Trophoblast cell (in vitro differentiated cells and primary cell): ENCODE measurements around the gene BTG2.

Source experiments
- DNase-seq, 2 donors: peaks; one replicate each; pipeline ENCODE4 v3.0.0-alpha.2; 2016
- H2AFZ ChIP-seq: 2 replicates; pipeline ENCODE4 v1.6.1; 2013; ENCODE audit warnings: low read length, moderate library complexity, mild to moderate bottlenecking; ENCODE audit not compliant: insufficient read depth, poor library complexity
- H2AK5ac ChIP-seq: 2 replicates; pipeline ENCODE4 v1.6.1; 2013; ENCODE audit warnings: mild to moderate bottlenecking, low read length
- H2BK120ac ChIP-seq: 2 replicates; pipeline ENCODE4 v1.6.1; 2013; ENCODE audit warnings: low read length, mild to moderate bottlenecking, moderate library complexity; ENCODE audit not compliant: insufficient read depth, poor library complexity
- H2BK12ac ChIP-seq: 2 replicates; pipeline ENCODE4 v1.6.1; 2013; ENCODE audit warnings: mild to moderate bottlenecking, low read length, moderate library complexity
- H2BK5ac ChIP-seq: 2 replicates; pipeline ENCODE4 v1.6.1; 2013; ENCODE audit warnings: low read length, low read depth, moderate library complexity, mild to moderate bottlenecking; ENCODE audit not compliant: poor library complexity
- H3K14ac ChIP-seq: 2 replicates; pipeline ENCODE4 v1.6.1; 2013; ENCODE audit warnings: mild to moderate bottlenecking, low read length
- H3K18ac ChIP-seq: 2 replicates; pipeline ENCODE4 v1.6.1; 2013; ENCODE audit warnings: mild to moderate bottlenecking, low read length
- H3K23ac ChIP-seq: 2 replicates; pipeline ENCODE4 v1.6.1; 2013; ENCODE audit warnings: low read length
- H3K27ac ChIP-seq: 2 replicates; pipeline ENCODE4 v1.5.1; 2013; ENCODE audit warnings: low read depth, mild to moderate bottlenecking, inconsistent platforms, low read length, moderate library complexity
- H3K27me3 ChIP-seq: 2 replicates; pipeline ENCODE4 v1.6.1; 2013; ENCODE audit warnings: inconsistent platforms, mild to moderate bottlenecking, low read length, moderate library complexity; ENCODE audit not compliant: insufficient read depth
- H3K36me3 ChIP-seq, 2 experiments: 1 replicate in 1 of 2; 2 replicates in 1 of 2; pipeline ENCODE4 v1.6.1; 2013; ENCODE audit warnings: low read length in 2 of 2, mild to moderate bottlenecking in 2 of 2, moderate library complexity in 1 of 2; ENCODE audit not compliant: insufficient read depth in 2 of 2, control insufficient read depth in 1 of 2
- H3K4ac ChIP-seq: 2 replicates; pipeline ENCODE4 v1.6.1; 2013; ENCODE audit warnings: low read depth, mild to moderate bottlenecking, low read length, moderate library complexity
- H3K4me1 ChIP-seq, 2 experiments: 1 replicate in 1 of 2; 2 replicates in 1 of 2; pipeline ENCODE4 v1.6.1; 2013; ENCODE audit warnings: low read length in 2 of 2, mild to moderate bottlenecking in 2 of 2, moderate library complexity in 1 of 2; ENCODE audit not compliant: insufficient read depth in 2 of 2, control insufficient read depth in 1 of 2
- H3K4me2 ChIP-seq: 2 replicates; pipeline ENCODE4 v1.6.1; 2013; ENCODE audit warnings: inconsistent platforms, mild to moderate bottlenecking, low read length, moderate library complexity
- H3K4me3 ChIP-seq: 2 replicates; pipeline ENCODE4 v1.5.1; 2013; ENCODE audit warnings: mild to moderate bottlenecking, low read depth, low read length, inconsistent platforms
- H3K79me1 ChIP-seq: one replicate; pipeline ENCODE4 v1.6.1; 2013; ENCODE audit warnings: low read length
- H3K79me2 ChIP-seq: 2 replicates; pipeline ENCODE4 v1.6.1; 2013; ENCODE audit warnings: low read length, mild to moderate bottlenecking; ENCODE audit not compliant: control insufficient read depth, insufficient read depth, poor library complexity
- H3K9ac ChIP-seq: 2 replicates; pipeline ENCODE4 v1.6.1; 2013; ENCODE audit warnings: mild to moderate bottlenecking, low read length
- H3K9me3 ChIP-seq: 2 replicates; pipeline ENCODE4 v1.6.1; 2013; ENCODE audit warnings: low read depth, mild to moderate bottlenecking, control low read depth, inconsistent platforms, low read length; ENCODE audit not compliant: insufficient read depth
- H4K12ac ChIP-seq: 2 replicates; pipeline ENCODE4 v1.6.1; 2013; ENCODE audit warnings: low read depth, mild to moderate bottlenecking, low read length, moderate library complexity
- H4K8ac ChIP-seq: 2 replicates; pipeline ENCODE4 v1.6.1; 2013; ENCODE audit warnings: low read depth, mild to moderate bottlenecking, low read length, moderate library complexity
- H4K91ac ChIP-seq: one replicate; pipeline ENCODE4 v1.6.1; 2013; ENCODE audit warnings: low read depth, mild to moderate bottlenecking, low read length, moderate library complexity
- WGBS: extraction: QIAGEN DNeasy Blood & Tissue Kit; methylation state at CpG from one replicate; pipeline ENCODE4 v1.1.7; 2013; ENCODE audit warnings: missing lambda C conversion rate; ENCODE audit not compliant: insufficient read length, insufficient coverage; ENCODE audit errors: extremely low coverage; 5-methylcytosine and 5-hydroxymethylcytosine counted together

Gene BTG2

GRCh38 chr1:203304391-203304918, 864 bp upstream of the BTG2 start:
- Histone ChIP-seq H3K9ac (no peak overlapping the region), H3K9me3 (no peaks in the 10 kb centered on the region), H4K8ac (peak overlapping the region; percentile 96), H3K4me1 (peaks cover 14 to 20% of the 10 kb centered on the region in 2 experiments), H3K27me3 (no peaks in the 10 kb centered on the region), H2BK12ac (no peak overlapping the region), H3K23ac (no peak overlapping the region), H3K4ac (peak overlapping the region; percentile 20), H2BK120ac (no peak overlapping the region), H2BK5ac (no peak overlapping the region), H3K4me3 (no peak overlapping the region), H2AK5ac (peak overlapping the region; percentile 81), H3K4me2 (peak overlapping the region; percentile 77), H3K79me1 (peaks cover 15% of the 10 kb centered on the region), H2AFZ (peak overlapping the region; percentile 61), H4K12ac (no peak overlapping the region), H3K14ac (no peak overlapping the region), H4K91ac (peak overlapping the region; percentile 64), H3K79me2 (peaks cover 10% of the 10 kb centered on the region), H3K36me3 (peaks cover 4 to 6% of the 10 kb centered on the region in 2 experiments), H3K27ac (no peak overlapping the region), H3K18ac (no peak overlapping the region)
- no CpG with 5 or more reads among the region's 9 CpGs for WGBS
- no peak for DNase-seq

- H3K79me1 ChIP-seq = peaks cover 15% of the 10 kb centered on the region
Measured at GRCh38 chr1:203305809-203306088, 430 bp downstream of the BTG2 start.

GRCh38 chr1:203306089-203306964, 1.0 kb downstream of the BTG2 start:
- H3K27me3 ChIP-seq = no peaks in the 10 kb centered on the region
- H4K91ac ChIP-seq = peak overlapping the region; percentile 79
- H3K18ac ChIP-seq = peak overlapping the region; percentile 62
- peak overlapping the region; percentile 65 for H2AK5ac ChIP-seq
- H3K4me3 ChIP-seq = peak overlapping the region; percentile 85
- peak overlapping the region; percentile 11 for H3K9ac ChIP-seq
- H2BK5ac ChIP-seq = no peak overlapping the region
- H3K14ac ChIP-seq = peak overlapping the region; percentile 82
- H3K4ac ChIP-seq = peak overlapping the region; percentile 87
- DNase-seq = peak; percentile 48 to 69
- WGBS = no CpG with 5 or more reads among the region's 22 CpGs
- H3K79me2 ChIP-seq = peaks cover 10% of the 10 kb centered on the region
- H3K27ac ChIP-seq = no peak overlapping the region
- H3K4me2 ChIP-seq = peak overlapping the region; percentile 89
- H3K23ac ChIP-seq = no peak overlapping the region
- no peaks in the 10 kb centered on the region for H3K9me3 ChIP-seq
- peak overlapping the region; percentile 13 for H2BK12ac ChIP-seq
- H2AFZ ChIP-seq = peak overlapping the region; percentile 57
- H4K8ac ChIP-seq = peak overlapping the region; percentile 86
- peaks cover 4 to 6% of the 10 kb centered on the region in 2 experiments for H3K36me3 ChIP-seq
- peak overlapping the region; percentile 71 for H4K12ac ChIP-seq
- H3K79me1 ChIP-seq = peaks cover 15% of the 10 kb centered on the region
- peak overlapping the region; percentile 82 for H2BK120ac ChIP-seq
- H3K4me1 ChIP-seq = peaks cover 14 to 20% of the 10 kb centered on the region in 2 experiments

More at GRCh38 chr1:203305809-203306088, 430 bp downstream of the BTG2 start:
- H4K12ac ChIP-seq = peak overlapping the region; percentile 71
- no peak for DNase-seq
- peaks cover 10% of the 10 kb centered on the region for H3K79me2 ChIP-seq
- peaks cover 14 to 20% of the 10 kb centered on the region in 2 experiments for H3K4me1 ChIP-seq
- H2BK5ac ChIP-seq = peak overlapping the region; percentile 63
- H3K18ac ChIP-seq = peak overlapping the region; percentile 62
- no peaks in the 10 kb centered on the region for H3K9me3 ChIP-seq
- peak overlapping the region; percentile 87 for H3K4ac ChIP-seq
- no peaks in the 10 kb centered on the region for H3K27me3 ChIP-seq
- peak overlapping the region; percentile 82 for H2BK120ac ChIP-seq
- H2AK5ac ChIP-seq = peak overlapping the region; percentile 65
- H4K8ac ChIP-seq = peak overlapping the region; percentile 86
- peak overlapping the region; percentile 82 for H3K14ac ChIP-seq
- peak overlapping the region; percentile 84 for H3K9ac ChIP-seq
- H3K23ac ChIP-seq = no peak overlapping the region
- peak overlapping the region; percentile 79 for H4K91ac ChIP-seq
- peaks cover 4 to 6% of the 10 kb centered on the region in 2 experiments for H3K36me3 ChIP-seq
- peak overlapping the region; percentile 85 for H3K4me3 ChIP-seq
- H2AFZ ChIP-seq = peak overlapping the region; percentile 57
- WGBS = no CpG with 5 or more reads among the region's 21 CpGs
- peak overlapping the region; percentile 13 for H2BK12ac ChIP-seq
- H3K27ac ChIP-seq = no peak overlapping the region
- peak overlapping the region; percentile 89 for H3K4me2 ChIP-seq

- Histone ChIP-seq H4K8ac (no peak overlapping the region), H3K79me1 (peaks cover 15% of the 10 kb centered on the region), H4K12ac (no peak overlapping the region), H3K4me3 (no peak overlapping the region), H2BK5ac (no peak overlapping the region), H2AFZ (no peak overlapping the region), H3K4ac (no peak overlapping the region), H3K9ac (no peak overlapping the region), H3K23ac (no peak overlapping the region), H2BK12ac (no peak overlapping the region), H3K9me3 (no peaks in the 10 kb centered on the region), H3K4me1 (peaks cover 14 to 20% of the 10 kb centered on the region in 2 experiments), H2BK120ac (no peak overlapping the region), H3K14ac (no peak overlapping the region), H3K4me2 (peak overlapping the region; percentile 89), H3K36me3 (peaks cover 4 to 6% of the 10 kb centered on the region in 2 experiments), H4K91ac (no peak overlapping the region), H3K27ac (no peak overlapping the region), H3K18ac (no peak overlapping the region), H3K79me2 (peaks cover 10% of the 10 kb centered on the region), H2AK5ac (no peak overlapping the region), H3K27me3 (no peaks in the 10 kb centered on the region)
- WGBS = no CpG with 5 or more reads among the region's 21 CpGs
- DNase-seq = no peak
Measured at GRCh38 chr1:203306965-203307541, 1.7 kb downstream of the BTG2 start.
